ENCODE data around the gene IKZF4. TPM values are rescaled to one million over a fixed set of nuclear protein-coding genes. Genes with fewer than 3 reads are reported as not detected.

Gene IKZF4
- total and polyA plus RNA-seq, 2 of the 8 experiments (the other 6 are each of a cell fraction or from before 2014, with no cell fraction given) = 8.0 to 13.3 TPM

GRCh38 chr12:56013482-56013881 is 7.4 kb upstream of the IKZF4 start:
- Histone ChIP-seq H3K4me3 (ENCODE audit: extremely low read depth in 1 of 4, insufficient read depth in 2 of 4, low read depth in 3 of 4, low read length in 4 of 4) (no peak overlapping the region), H4K91ac (replicated peaks; ENCODE audit: insufficient read length, low read length) (no peak overlapping the region), H3K36me3 (ENCODE audit: control insufficient read depth in 2 of 4, insufficient read depth in 4 of 4, low read length in 3 of 4) (peaks cover 0 to 4% (median 0%) of the 10 kb centered on the region in 4 experiments; a peak in 1 of 8 replicates), H3K4me2 (ENCODE audit: insufficient read depth in 1 of 2, low read depth in 2 of 2, low read length in 2 of 2) (no peak overlapping the region), H3K14ac (ENCODE audit: insufficient read length) (no peak overlapping the region), H4K5ac (ENCODE audit: insufficient read length, low read depth, low read length) (no peak overlapping the region), H2BK120ac (replicated peaks; ENCODE audit: low read depth, low read length) (no peak overlapping the region), H3K23me2 (ENCODE audit: low read depth, low read length) (no peaks in the 10 kb centered on the region; the same call in 1 of the 2 replicates), H2BK12ac (ENCODE audit: low read depth, low read length) (no peak overlapping the region), H2AFZ (ENCODE audit: low read length) (no peak overlapping the region), H3K27me3 (replicated peaks in 1 of 4; ENCODE audit: control insufficient read depth in 3 of 4, extremely low read depth in 1 of 4, insufficient read depth in 3 of 4, low read length in 3 of 4) (no peaks in the 10 kb centered on the region), H3K79me2 (ENCODE audit: control insufficient read depth in 1 of 2, insufficient read depth in 2 of 2, low read length in 2 of 2) (no peaks in the 10 kb centered on the region), H3K4ac (replicated peaks; ENCODE audit: insufficient read length, low read depth, low read length) (no peak overlapping the region), H4K20me1 (replicated peaks in 1 of 2; ENCODE audit: control insufficient read depth in 1 of 2, insufficient read depth in 2 of 2, low read length in 2 of 2) (no peaks in the 10 kb centered on the region), H3K79me1 (ENCODE audit: low read depth, low read length) (0 out of 2 replicates have a peak, but pooled peaks cover 2% of the 10 kb centered on the region), H2BK15ac (ENCODE audit: low read length) (no peak overlapping the region), H3K56ac (replicated peaks; ENCODE audit: insufficient read length, low read depth, low read length) (no peak overlapping the region), H2AK5ac (ENCODE audit: low read depth, low read length) (no peak overlapping the region), H3K27ac (ENCODE audit: low read depth, low read length) (no peak overlapping the region), H4K8ac (ENCODE audit: extremely low read depth, insufficient read depth, low read length) (no peak overlapping the region), H3K18ac (ENCODE audit: extremely low read depth, low read length) (no peak overlapping the region), H2BK20ac (ENCODE audit: low read length) (no peak overlapping the region), H3K4me1 (replicated peaks in 1 of 4; ENCODE audit: control insufficient read depth in 3 of 4, insufficient read depth in 4 of 4, low read length in 3 of 4) (no peaks in the 10 kb centered on the region), H2BK5ac (ENCODE audit: low read depth, low read length) (no peak overlapping the region), H3K9me3 (ENCODE audit: insufficient read depth in 2 of 2, low read depth in 1 of 2, low read length in 1 of 2) (no peaks in the 10 kb centered on the region), H3K23ac (ENCODE audit: insufficient read length) (no peak overlapping the region), H3K9ac (replicated peaks in 1 of 4; ENCODE audit: extremely low read depth in 1 of 4, low read depth in 3 of 4, low read length in 3 of 4) (no peak overlapping the region)
- WGBS, 2 experiments (ENCODE audit: extremely low coverage in 1 of 2, insufficient coverage in 1 of 2, insufficient read length in 1 of 2, insufficient replicate concordance in 2 of 2, low coverage in 1 of 2, low lambda C conversion rate in 2 of 2, missing lambda C conversion rate in 1 of 2) = 92% methylated on average over 5 of the region's 5 CpGs; no CpG with 5 or more reads in 1 of the 2 experiments
- DNase-seq (ENCODE audit: low read depth in 1 of 2, low spot score in 2 of 2) (no peak), FAIRE-seq (no peak)
- TF ChIP-seq, protein P1, sequence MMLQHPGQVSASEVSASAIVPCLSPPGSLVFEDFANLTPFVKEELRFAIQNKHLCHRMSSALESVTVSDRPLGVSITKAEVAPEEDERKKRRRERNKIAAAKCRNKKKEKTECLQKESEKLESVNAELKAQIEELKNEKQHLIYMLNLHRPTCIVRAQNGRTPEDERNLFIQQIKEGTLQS (IDR thresholded peaks at IDR 0.05; ENCODE audit: insufficient read depth, low read depth, low read length) = no peak
- TF ChIP-seq KDM5A (IDR thresholded peaks at IDR 0.05; ENCODE audit: low read length) (no peak), RXRA (IDR thresholded peaks at IDR 0.05; ENCODE audit: insufficient read depth, low read depth, low read length) (no peak), SP1 (IDR thresholded peaks at IDR 0.05; ENCODE audit: low read depth, low read length) (no peak)
- ChIA-PET CTCF (ENCODE audit: partially characterized antibody) (interaction anchor here (0.8 to 18.1 kb wide), 5 partner anchors 18 to 37 kb away, joined by 3 to 256 read pairs (median 3); partner anchors contain the start of gene SUOX), POLR2A (ENCODE audit: partially characterized antibody) (interaction anchor here (1.1 to 1.6 kb wide), 3 partner anchors 8 to 90 kb away, joined by 3 read pairs; no protein-coding TSS in a partner anchor)

Data from H1 (cell line).